ENCODE results near the gene PPP2R5C. TPM values are rescaled to one million over a fixed set of nuclear protein-coding genes. Genes with fewer than 3 reads are reported as not detected.

PPP2R5C gene
- total RNA-seq, 3 donors from 2014 or later = 90.5 to 105 (median 102) TPM

GRCh38 chr14:101844219-101844618, 82.7 kb downstream of the PPP2R5C start:
- intact Hi-C loops (cut with DNase I; ENCODE audit: low total_unique reads) = no loop called here
- DNase-seq (ENCODE audit: low spot score in 2 of 2) = no peak
- H3K27me3 ChIP-seq = no peaks in the 10 kb centered on the region
- H3K27ac ChIP-seq = peak overlapping the region in 1 of 2 donors; percentile 29
- H3K4me3 ChIP-seq = no peak overlapping the region
- TF ChIP-seq POLR2A (IDR thresholded peaks at IDR 0.05) = no peak
- TF ChIP-seq CTCF (IDR thresholded peaks at IDR 0.05) = no peak
- TF ChIP-seq POLR2AphosphoS5 (IDR thresholded peaks at IDR 0.05) = no peak
- no peaks in the 10 kb centered on the region for H3K4me1 ChIP-seq
- no peaks in the 10 kb centered on the region for H3K36me3 ChIP-seq
- no peaks in the 10 kb centered on the region for H3K9me3 ChIP-seq

- Histone ChIP-seq H3K4me3 (no peak overlapping the region), H3K27me3 (no peaks in the 10 kb centered on the region), H3K36me3 (no peaks in the 10 kb centered on the region), H3K4me1 (no peaks in the 10 kb centered on the region), H3K9me3 (no peaks in the 10 kb centered on the region), H3K27ac (peak overlapping the region in 1 of 2 donors; percentile 29)
- intact Hi-C loops (cut with DNase I; ENCODE audit: low total_unique reads) = no loop called here
- TF ChIP-seq CTCF (IDR thresholded peaks at IDR 0.05) (no peak), POLR2A (IDR thresholded peaks at IDR 0.05) (no peak), POLR2AphosphoS5 (IDR thresholded peaks at IDR 0.05) (no peak)
- DNase-seq (ENCODE audit: low spot score in 2 of 2) = no peak
These were observed 83.2 kb downstream of the PPP2R5C start for GRCh38 chr14:101844751-101845150.

- Histone ChIP-seq H3K27me3 (no peaks in the 10 kb centered on the region), H3K4me3 (no peak overlapping the region), H3K9me3 (no peaks in the 10 kb centered on the region), H3K4me1 (no peaks in the 10 kb centered on the region), H3K27ac (no peak overlapping the region), H3K36me3 (no peaks in the 10 kb centered on the region)
- TF ChIP-seq CTCF (IDR thresholded peaks at IDR 0.05) (no peak), POLR2A (IDR thresholded peaks at IDR 0.05) (no peak), POLR2AphosphoS5 (IDR thresholded peaks at IDR 0.05) (no peak)
- no peak for DNase-seq (ENCODE audit: low spot score in 2 of 2)
- intact Hi-C loops (cut with DNase I; ENCODE audit: low total_unique reads) = no loop called here
These were observed 84.0 kb downstream of the PPP2R5C start for GRCh38 chr14:101845496-101845895.

GRCh38 chr14:101845896-101846295, 84.4 kb downstream of the PPP2R5C start:
- no peaks in the 10 kb centered on the region for H3K36me3 ChIP-seq
- H3K4me3 ChIP-seq = no peak overlapping the region
- intact Hi-C loops (cut with DNase I; ENCODE audit: low total_unique reads) = no loop called here
- no peak for TF ChIP-seq POLR2A (IDR thresholded peaks at IDR 0.05)
- TF ChIP-seq POLR2AphosphoS5 (IDR thresholded peaks at IDR 0.05) = no peak
- no peak for TF ChIP-seq CTCF (IDR thresholded peaks at IDR 0.05)
- no peaks in the 10 kb centered on the region for H3K4me1 ChIP-seq
- H3K27me3 ChIP-seq = no peaks in the 10 kb centered on the region
- no peaks in the 10 kb centered on the region for H3K9me3 ChIP-seq
- DNase-seq (ENCODE audit: low spot score in 2 of 2) = no peak
- no peak overlapping the region for H3K27ac ChIP-seq

- Histone ChIP-seq H3K4me3 (no peak overlapping the region), H3K9me3 (no peaks in the 10 kb centered on the region), H3K27ac (no peak overlapping the region), H3K36me3 (no peaks in the 10 kb centered on the region), H3K4me1 (no peaks in the 10 kb centered on the region), H3K27me3 (no peaks in the 10 kb centered on the region)
- intact Hi-C loops (cut with DNase I; ENCODE audit: low total_unique reads) = no loop called here
- no peak for DNase-seq (ENCODE audit: low spot score in 2 of 2)
- TF ChIP-seq POLR2A (IDR thresholded peaks at IDR 0.05) = no peak
- no peak for TF ChIP-seq POLR2AphosphoS5 (IDR thresholded peaks at IDR 0.05)
- TF ChIP-seq CTCF (IDR thresholded peaks at IDR 0.05) = no peak
These were observed 87.6 kb downstream of the PPP2R5C start for GRCh38 chr14:101849125-101849524.
